ENCODE data around the gene MOSPD2. TPM values are rescaled to one million over a fixed set of nuclear protein-coding genes. Genes with fewer than 3 reads are reported as not detected.

MOSPD2 gene
- total RNA-seq, 4 donors from 2014 or later: 10.8 to 21.4 (median 17.4) TPM

- 69 to 100% methylated on average over 1 to 3 of the region's 3 CpGs for WGBS, 2 donors (ENCODE audit: low coverage in 1 of 2)
- Histone ChIP-seq H3K4me1 (no peaks in the 10 kb centered on the region), H3K9me3 (no peaks in the 10 kb centered on the region), H3K27me3 (no peaks in the 10 kb centered on the region), H3K4me3 (no peak overlapping the region), H3K36me3 (no peaks in the 10 kb centered on the region), H3K27ac (no peak overlapping the region)
- DNase-seq: no peak
- no peak for TF ChIP-seq EP300 (IDR thresholded peaks at IDR 0.05; ENCODE audit: low read depth)
- no peak for TF ChIP-seq POLR2A (IDR thresholded peaks at IDR 0.05)
- TF ChIP-seq CTCF (IDR thresholded peaks at IDR 0.05): no peak
- TF ChIP-seq POLR2AphosphoS5 (IDR thresholded peaks at IDR 0.05): no peak
- in situ Hi-C loops (cut with MboI; ENCODE audit: low pct_ligation_motif_present in 1 of 4, low pct_unique_long_range_greater_than_20kb in 1 of 4, low sequenced_read_pairs in 3 of 4) (no loop called here), intact Hi-C loops (cut with DNase I; ENCODE audit: low total_unique reads) (no loop called here)
Measured at GRCh38 chrX:14886252-14886651, 13.0 kb downstream of the MOSPD2 start.

DNA sequence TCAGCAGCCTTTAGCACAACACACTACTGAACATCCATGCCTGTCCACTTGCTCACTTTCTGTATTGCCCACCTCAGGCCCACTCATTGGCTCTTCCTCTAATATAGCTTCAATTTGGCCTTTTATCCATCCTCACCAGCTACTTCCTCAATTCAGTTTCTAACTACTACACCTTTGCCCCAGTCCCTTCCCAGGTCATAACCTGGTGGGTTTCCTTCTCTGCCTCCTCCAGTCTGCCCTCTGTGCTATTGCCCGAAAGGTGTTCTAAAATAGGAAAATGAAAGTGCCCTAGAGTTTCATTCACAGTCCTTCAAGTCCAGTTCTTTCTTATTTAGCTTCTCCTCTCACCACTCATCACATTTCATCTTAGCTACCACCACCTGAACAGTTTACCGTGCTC lies 23.1 kb downstream of the MOSPD2 start:
- in situ Hi-C loops (cut with MboI; ENCODE audit: low pct_ligation_motif_present in 1 of 4, low pct_unique_long_range_greater_than_20kb in 1 of 4, low sequenced_read_pairs in 3 of 4) (no loop called here), intact Hi-C loops (cut with DNase I; ENCODE audit: low total_unique reads) (no loop called here)
- TF ChIP-seq EP300 (IDR thresholded peaks at IDR 0.05; ENCODE audit: low read depth): no peak
- no peak for TF ChIP-seq POLR2AphosphoS5 (IDR thresholded peaks at IDR 0.05)
- TF ChIP-seq CTCF (IDR thresholded peaks at IDR 0.05): no peak
- no peak for TF ChIP-seq POLR2A (IDR thresholded peaks at IDR 0.05)
- H3K9me3 ChIP-seq: no peaks in the 10 kb centered on the region
- WGBS, 2 donors (ENCODE audit: low coverage in 1 of 2): 82 to 100% methylated on average over 1 to 2 of the region's 2 CpGs
- H3K4me1 ChIP-seq: no peaks in the 10 kb centered on the region
- H3K4me3 ChIP-seq: no peak overlapping the region
- no peak for DNase-seq
- no peak overlapping the region for H3K27ac ChIP-seq
- H3K36me3 ChIP-seq: no peaks in the 10 kb centered on the region
- H3K27me3 ChIP-seq: no peaks in the 10 kb centered on the region

GRCh38 chrX:14897042-14897441 lies 23.8 kb downstream of the MOSPD2 start:
- Histone ChIP-seq H3K27ac (no peak overlapping the region), H3K4me3 (no peak overlapping the region), H3K9me3 (no peaks in the 10 kb centered on the region), H3K27me3 (no peaks in the 10 kb centered on the region), H3K4me1 (no peaks in the 10 kb centered on the region), H3K36me3 (no peaks in the 10 kb centered on the region)
- DNase-seq: no peak
- intact Hi-C loops (cut with DNase I; ENCODE audit: low total_unique reads): no loop called here
- TF ChIP-seq EP300 (IDR thresholded peaks at IDR 0.05; ENCODE audit: low read depth) (no peak), POLR2A (IDR thresholded peaks at IDR 0.05) (no peak), POLR2AphosphoS5 (IDR thresholded peaks at IDR 0.05) (no peak), CTCF (IDR thresholded peaks at IDR 0.05) (no peak)
- WGBS, 2 donors (ENCODE audit: low coverage in 1 of 2): 77 to 90% methylated on average over 1 to 2 of the region's 2 CpGs
- in situ Hi-C loops (cut with MboI; ENCODE audit: low pct_ligation_motif_present in 1 of 4, low pct_unique_long_range_greater_than_20kb in 1 of 4, low sequenced_read_pairs in 3 of 4): no loop called here

DNA sequence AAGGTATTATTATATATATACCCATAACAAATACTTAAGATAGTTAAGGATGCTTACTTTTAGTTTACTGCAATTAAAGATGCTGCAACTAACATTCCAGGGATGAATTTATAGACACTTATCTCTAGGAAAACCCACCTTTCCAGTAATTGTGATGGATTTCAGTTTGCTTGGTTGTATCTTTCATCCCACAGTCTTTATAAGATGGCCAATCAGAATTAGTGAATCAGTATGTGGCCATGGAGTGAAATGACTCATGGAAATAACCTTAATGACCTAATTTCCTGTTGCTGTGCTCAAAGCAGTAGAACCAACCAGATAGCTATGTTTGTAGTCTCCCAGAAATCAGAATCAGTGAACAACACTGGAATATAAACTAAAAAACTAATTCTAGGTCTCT lies 26.4 kb downstream of the MOSPD2 start:
- intact Hi-C loops (cut with DNase I; ENCODE audit: low total_unique reads) (no loop called here), in situ Hi-C loops (cut with MboI; ENCODE audit: low pct_ligation_motif_present in 1 of 4, low pct_unique_long_range_greater_than_20kb in 1 of 4, low sequenced_read_pairs in 3 of 4) (no loop called here)
- no peak for TF ChIP-seq POLR2AphosphoS5 (IDR thresholded peaks at IDR 0.05)
- TF ChIP-seq POLR2A (IDR thresholded peaks at IDR 0.05): no peak
- no peak for TF ChIP-seq EP300 (IDR thresholded peaks at IDR 0.05; ENCODE audit: low read depth)
- no peak for TF ChIP-seq CTCF (IDR thresholded peaks at IDR 0.05)
- no peaks in the 10 kb centered on the region for H3K4me1 ChIP-seq
- H3K9me3 ChIP-seq: no peaks in the 10 kb centered on the region
- H3K4me3 ChIP-seq: no peak overlapping the region
- no peaks in the 10 kb centered on the region for H3K36me3 ChIP-seq
- H3K27me3 ChIP-seq: no peaks in the 10 kb centered on the region
- H3K27ac ChIP-seq: no peak overlapping the region
- DNase-seq: no peak

Measured in transverse colon (tissue), 4 donors.